ENCODE results near the gene MED12L.
"Not testable (repeated sequence)": the region's sequence is repeated elsewhere in the genome, so short reads cannot be mapped to it uniquely, and the experiment has no call there.

The MED12L gene

GRCh38 chr3:151242006-151242405, 156.5 kb downstream of the MED12L start:
- not testable (repeated sequence) for H3K4me1 ChIP-seq (ENCODE audit: insufficient read depth, low read length); H2AFZ ChIP-seq (ENCODE audit: low read depth, low read length); H3K4me3 ChIP-seq (ENCODE audit: low read length); H3K36me3 ChIP-seq (ENCODE audit: insufficient read depth, low read length); H3K9me3 ChIP-seq (ENCODE audit: low read length); H3K27me3 ChIP-seq (ENCODE audit: insufficient read depth, low read length)

- Histone ChIP-seq H2AFZ (ENCODE audit: low read depth, low read length) (no peak overlapping the region), H3K9me3 (ENCODE audit: low read length) (no peaks in the 10 kb centered on the region), H3K4me3 (ENCODE audit: low read length) (no peak overlapping the region), H3K36me3 (ENCODE audit: insufficient read depth, low read length) (no peaks in the 10 kb centered on the region), H3K4me1 (ENCODE audit: insufficient read depth, low read length) (no peaks in the 10 kb centered on the region), H3K27me3 (ENCODE audit: insufficient read depth, low read length) (no peaks in the 10 kb centered on the region)
Measured at GRCh38 chr3:151248772-151249337, 163.4 kb downstream of the MED12L start.

DNA sequence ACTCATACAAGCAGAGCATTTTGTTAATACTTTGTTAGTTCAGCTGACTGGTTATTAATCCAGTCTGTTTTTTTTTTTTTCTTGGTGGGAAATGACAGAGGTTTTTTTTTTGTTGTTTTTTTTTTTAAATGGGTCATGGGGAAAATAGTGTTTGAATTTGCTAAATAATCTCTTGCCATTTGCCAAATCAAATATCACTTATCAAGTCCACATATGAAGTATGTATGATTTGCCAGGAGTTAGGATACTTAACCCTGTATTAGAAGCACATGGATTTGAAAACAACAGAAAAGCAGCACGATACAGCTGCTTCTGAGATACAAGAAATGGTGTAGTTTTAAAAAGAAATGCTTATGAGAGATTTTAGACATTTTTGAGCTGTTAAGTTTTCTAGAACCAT, 171.3 kb downstream of the MED12L start:
- no peaks in the 10 kb centered on the region for H3K27me3 ChIP-seq (ENCODE audit: insufficient read depth, low read length)
- no peaks in the 10 kb centered on the region for H3K9me3 ChIP-seq (ENCODE audit: low read length)
- no peak overlapping the region for H3K4me3 ChIP-seq (ENCODE audit: low read length)
- H3K36me3 ChIP-seq (ENCODE audit: insufficient read depth, low read length) = no peaks in the 10 kb centered on the region
- no peaks in the 10 kb centered on the region for H3K4me1 ChIP-seq (ENCODE audit: insufficient read depth, low read length)
- H2AFZ ChIP-seq (ENCODE audit: low read depth, low read length) = no peak overlapping the region

GRCh38 chr3:151259664-151260063, 174.2 kb downstream of the MED12L start:
- no peak overlapping the region for H3K4me3 ChIP-seq (ENCODE audit: low read length)
- H3K4me1 ChIP-seq (ENCODE audit: insufficient read depth, low read length) = no peaks in the 10 kb centered on the region
- no peaks in the 10 kb centered on the region for H3K36me3 ChIP-seq (ENCODE audit: insufficient read depth, low read length)
- no peak overlapping the region for H2AFZ ChIP-seq (ENCODE audit: low read depth, low read length)
- H3K9me3 ChIP-seq (ENCODE audit: low read length) = no peaks in the 10 kb centered on the region
- H3K27me3 ChIP-seq (ENCODE audit: insufficient read depth, low read length) = no peaks in the 10 kb centered on the region

GRCh38 chr3:151262871-151263525, 177.5 kb downstream of the MED12L start:
- H3K36me3 ChIP-seq (ENCODE audit: insufficient read depth, low read length) = no peaks in the 10 kb centered on the region
- no peak overlapping the region for H2AFZ ChIP-seq (ENCODE audit: low read depth, low read length)
- H3K27me3 ChIP-seq (ENCODE audit: insufficient read depth, low read length) = no peaks in the 10 kb centered on the region
- H3K4me1 ChIP-seq (ENCODE audit: insufficient read depth, low read length) = peaks cover 11% of the 10 kb centered on the region
- H3K4me3 ChIP-seq (ENCODE audit: low read length) = no peak overlapping the region
- H3K9me3 ChIP-seq (ENCODE audit: low read length) = no peaks in the 10 kb centered on the region

- no peaks in the 10 kb centered on the region for H3K9me3 ChIP-seq (ENCODE audit: low read length)
- peaks cover 11% of the 10 kb centered on the region for H3K4me1 ChIP-seq (ENCODE audit: insufficient read depth, low read length)
- no peak overlapping the region for H3K4me3 ChIP-seq (ENCODE audit: low read length)
- H3K36me3 ChIP-seq (ENCODE audit: insufficient read depth, low read length) = no peaks in the 10 kb centered on the region
- no peak overlapping the region for H2AFZ ChIP-seq (ENCODE audit: low read depth, low read length)
- no peaks in the 10 kb centered on the region for H3K27me3 ChIP-seq (ENCODE audit: insufficient read depth, low read length)
Measured at GRCh38 chr3:151264605-151265004, 179.1 kb downstream of the MED12L start.

DNA sequence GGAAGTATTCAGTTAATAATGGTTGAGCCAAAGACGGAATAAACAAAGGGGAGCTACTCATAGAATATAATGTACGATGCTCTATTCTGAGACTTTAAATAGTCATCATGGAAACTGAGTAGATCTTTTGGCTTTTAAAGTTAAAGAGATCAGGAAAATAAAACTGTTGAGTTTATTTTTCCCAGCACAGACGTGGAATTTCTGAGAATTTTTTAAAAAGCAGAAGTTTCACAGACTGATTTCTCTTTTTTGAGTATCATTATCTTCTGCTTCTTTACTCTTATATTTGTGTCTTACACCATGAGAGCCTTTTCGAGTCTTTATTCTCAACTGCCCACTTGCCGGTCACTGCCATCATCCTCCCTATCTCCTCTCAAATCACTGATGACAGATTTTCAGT, 179.7 kb downstream of the MED12L start:
- peaks cover 11% of the 10 kb centered on the region for H3K4me1 ChIP-seq (ENCODE audit: insufficient read depth, low read length)
- H3K27me3 ChIP-seq (ENCODE audit: insufficient read depth, low read length) = no peaks in the 10 kb centered on the region
- no peaks in the 10 kb centered on the region for H3K36me3 ChIP-seq (ENCODE audit: insufficient read depth, low read length)

DNA sequence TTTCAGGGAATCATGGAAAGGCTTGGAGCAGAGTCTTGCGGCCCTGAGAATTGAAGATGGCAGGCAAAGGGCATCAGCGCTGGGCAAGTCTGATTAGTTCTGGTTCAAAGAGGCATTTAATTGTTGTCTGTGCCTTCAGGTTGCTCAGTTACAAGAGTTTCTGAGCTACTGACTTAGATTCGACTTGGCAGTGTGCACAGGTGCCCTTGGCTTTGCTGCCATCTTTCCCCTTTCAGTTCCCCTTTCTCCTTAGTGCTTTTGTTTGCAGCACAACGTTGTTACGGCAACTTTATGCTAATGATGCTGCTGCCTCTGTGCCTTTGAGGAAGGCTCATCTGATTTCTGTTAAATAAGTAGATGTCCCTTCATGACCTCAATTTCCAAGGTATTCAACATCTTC, 180.4 kb downstream of the MED12L start:
- H2AFZ ChIP-seq (ENCODE audit: low read depth, low read length) = no peak overlapping the region
- H3K36me3 ChIP-seq (ENCODE audit: insufficient read depth, low read length) = no peaks in the 10 kb centered on the region
- no peaks in the 10 kb centered on the region for H3K27me3 ChIP-seq (ENCODE audit: insufficient read depth, low read length)
- H3K9me3 ChIP-seq (ENCODE audit: low read length) = no peaks in the 10 kb centered on the region
- no peak overlapping the region for H3K4me3 ChIP-seq (ENCODE audit: low read length)
- H3K4me1 ChIP-seq (ENCODE audit: insufficient read depth, low read length) = peaks cover 13% of the 10 kb centered on the region

More for the DNA sequence above, 179.7 kb downstream of the MED12L start:
- Histone ChIP-seq H3K4me3 (ENCODE audit: low read length) (no peak overlapping the region), H2AFZ (ENCODE audit: low read depth, low read length) (no peak overlapping the region), H3K9me3 (ENCODE audit: low read length) (no peaks in the 10 kb centered on the region)

GRCh38 chr3:151267066-151267465, 181.6 kb downstream of the MED12L start:
- Histone ChIP-seq H3K9me3 (ENCODE audit: low read length) (no peaks in the 10 kb centered on the region), H3K36me3 (ENCODE audit: insufficient read depth, low read length) (no peaks in the 10 kb centered on the region), H2AFZ (ENCODE audit: low read depth, low read length) (no peak overlapping the region), H3K27me3 (ENCODE audit: insufficient read depth, low read length) (no peaks in the 10 kb centered on the region), H3K4me3 (ENCODE audit: low read length) (no peak overlapping the region), H3K4me1 (ENCODE audit: insufficient read depth, low read length) (peaks cover 13% of the 10 kb centered on the region)

DNA sequence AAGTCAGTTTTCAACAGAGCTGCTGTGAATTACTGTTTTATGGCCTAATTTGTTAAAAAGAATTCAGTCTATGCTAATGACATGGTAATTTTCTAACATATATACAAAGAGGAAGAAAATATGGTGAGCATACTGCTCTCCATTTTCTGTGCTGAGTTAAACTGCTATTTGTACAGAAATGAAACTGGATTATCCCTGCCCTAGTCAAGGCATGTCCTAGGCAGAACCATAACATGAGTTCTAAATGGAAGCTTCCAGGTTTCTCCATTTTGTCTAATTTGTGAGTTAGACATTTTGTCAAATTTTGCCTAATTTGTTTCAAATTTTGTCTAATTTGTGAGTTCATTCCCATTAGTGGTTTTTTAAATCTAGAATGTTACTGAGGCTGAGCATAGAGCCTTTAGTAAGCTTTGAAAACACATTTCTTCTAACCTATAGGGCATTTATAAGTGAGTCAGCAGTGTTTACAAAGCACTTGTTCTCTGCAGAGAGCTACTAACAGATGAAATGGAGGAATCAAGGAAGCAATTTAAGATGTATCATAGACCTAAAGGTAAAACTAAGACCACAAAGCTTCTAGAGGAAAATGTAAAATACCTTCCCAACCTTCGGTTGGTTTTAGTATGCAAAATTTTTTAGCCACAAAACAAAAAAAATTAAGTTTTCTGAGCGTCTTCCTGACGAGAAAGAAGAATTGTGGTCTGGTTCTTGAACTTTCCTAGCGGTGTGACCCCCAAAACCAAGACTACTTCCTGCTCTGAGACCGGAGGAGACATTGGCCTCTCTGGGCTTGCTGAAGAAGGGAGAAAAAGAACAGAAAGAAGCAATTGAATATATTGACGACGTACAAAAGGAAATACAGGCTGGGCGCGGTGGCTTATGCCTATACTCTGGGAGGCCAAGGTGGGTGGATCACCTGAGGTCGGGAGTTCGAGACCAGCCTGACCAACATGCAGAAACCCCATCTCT, 183.1 kb downstream of the MED12L start:
- Histone ChIP-seq H3K4me3 (ENCODE audit: low read length) (no peak overlapping the region), H3K9me3 (ENCODE audit: low read length) (no peaks in the 10 kb centered on the region), H3K4me1 (ENCODE audit: insufficient read depth, low read length) (peaks cover 13% of the 10 kb centered on the region), H3K36me3 (ENCODE audit: insufficient read depth, low read length) (no peaks in the 10 kb centered on the region), H3K27me3 (ENCODE audit: insufficient read depth, low read length) (no peaks in the 10 kb centered on the region), H2AFZ (ENCODE audit: low read depth, low read length) (no peak overlapping the region)

DNA sequence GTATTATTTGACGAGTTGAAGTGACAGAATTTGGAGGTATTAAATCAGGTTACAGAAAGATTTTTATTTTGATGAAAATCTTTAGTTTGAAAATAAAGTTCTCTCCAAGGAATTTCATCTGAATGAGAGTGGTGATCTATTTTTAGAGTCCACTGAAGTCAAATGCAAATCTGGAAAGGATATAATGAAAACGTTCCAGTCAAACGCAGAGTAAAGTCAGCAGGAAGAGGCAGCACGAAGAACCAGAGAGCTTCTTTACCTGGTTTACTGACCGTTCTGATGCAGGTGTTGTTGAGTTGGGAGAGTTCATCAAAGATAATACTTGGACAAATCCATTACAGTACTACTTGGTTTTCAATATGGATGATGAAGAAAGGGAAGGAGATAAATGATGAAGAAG, 184.2 kb downstream of the MED12L start:
- no peak overlapping the region for H3K4me3 ChIP-seq (ENCODE audit: low read length)
- peaks cover 13% of the 10 kb centered on the region for H3K4me1 ChIP-seq (ENCODE audit: insufficient read depth, low read length)
- H3K27me3 ChIP-seq (ENCODE audit: insufficient read depth, low read length) = no peaks in the 10 kb centered on the region
- no peak overlapping the region for H2AFZ ChIP-seq (ENCODE audit: low read depth, low read length)
- H3K9me3 ChIP-seq (ENCODE audit: low read length) = no peaks in the 10 kb centered on the region
- no peaks in the 10 kb centered on the region for H3K36me3 ChIP-seq (ENCODE audit: insufficient read depth, low read length)

DNA sequence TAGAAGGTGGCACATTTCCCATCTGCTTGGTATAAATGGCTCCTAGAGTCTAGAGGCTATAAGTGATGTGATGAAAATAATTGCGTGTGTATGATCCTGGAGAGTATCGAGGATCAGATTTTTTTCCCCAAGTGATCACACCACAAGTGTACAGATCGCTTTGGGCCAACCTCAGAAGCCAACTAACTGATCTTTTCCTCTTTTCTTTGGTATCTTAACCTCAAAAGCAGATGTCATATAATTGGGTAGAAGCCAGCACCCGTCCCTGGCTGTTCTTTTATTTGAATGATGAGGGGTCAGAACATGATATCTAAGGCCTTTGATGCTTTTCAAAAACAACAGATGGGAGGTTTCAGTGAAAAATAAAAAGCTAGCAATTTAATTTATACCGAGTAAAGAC, 189.6 kb downstream of the MED12L start:
- no peak overlapping the region for H3K4me3 ChIP-seq (ENCODE audit: low read length)
- no peaks in the 10 kb centered on the region for H3K36me3 ChIP-seq (ENCODE audit: insufficient read depth, low read length)
- H3K27me3 ChIP-seq (ENCODE audit: insufficient read depth, low read length) = no peaks in the 10 kb centered on the region
- H3K4me1 ChIP-seq (ENCODE audit: insufficient read depth, low read length) = peaks cover 3% of the 10 kb centered on the region
- H2AFZ ChIP-seq (ENCODE audit: low read depth, low read length) = no peak overlapping the region
- H3K9me3 ChIP-seq (ENCODE audit: low read length) = no peaks in the 10 kb centered on the region

GRCh38 chr3:151276038-151276686, 190.7 kb downstream of the MED12L start:
- Histone ChIP-seq H3K9me3 (ENCODE audit: low read length) (no peaks in the 10 kb centered on the region), H2AFZ (ENCODE audit: low read depth, low read length) (no peak overlapping the region), H3K4me1 (ENCODE audit: insufficient read depth, low read length) (no peaks in the 10 kb centered on the region), H3K36me3 (ENCODE audit: insufficient read depth, low read length) (no peaks in the 10 kb centered on the region), H3K4me3 (ENCODE audit: low read length) (no peak overlapping the region), H3K27me3 (ENCODE audit: insufficient read depth, low read length) (no peaks in the 10 kb centered on the region)

All from neuron (in vitro differentiated cells).